NCI-H146 (cell line): ENCODE data around the gene SLC35G6.

ENCODE experiments used
- DNase-seq: peaks from one replicate; lab custom pipeline; 2025; lab: John Stamatoyannopoulos, UW

SLC35G6 gene

DNA sequence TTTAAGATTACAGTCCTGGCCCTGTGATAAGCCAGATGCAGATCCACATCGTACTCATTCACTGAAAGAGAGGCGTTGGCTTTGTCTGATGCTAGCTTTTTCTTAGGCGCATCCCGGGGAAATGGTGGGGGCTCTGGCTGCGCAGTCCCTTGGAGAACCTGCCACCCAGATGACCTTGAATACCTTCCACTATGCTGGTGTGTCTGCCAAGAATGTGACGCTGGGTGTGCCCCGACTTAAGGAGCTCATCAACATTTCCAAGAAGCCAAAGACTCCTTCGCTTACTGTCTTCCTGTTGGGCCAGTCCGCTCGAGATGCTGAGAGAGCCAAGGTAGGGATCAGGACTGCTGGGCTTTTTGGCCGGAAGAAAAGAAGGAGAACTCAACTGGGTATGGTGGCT, 26.9 kb downstream of the SLC35G6 start:
- no peak for DNase-seq

DNA sequence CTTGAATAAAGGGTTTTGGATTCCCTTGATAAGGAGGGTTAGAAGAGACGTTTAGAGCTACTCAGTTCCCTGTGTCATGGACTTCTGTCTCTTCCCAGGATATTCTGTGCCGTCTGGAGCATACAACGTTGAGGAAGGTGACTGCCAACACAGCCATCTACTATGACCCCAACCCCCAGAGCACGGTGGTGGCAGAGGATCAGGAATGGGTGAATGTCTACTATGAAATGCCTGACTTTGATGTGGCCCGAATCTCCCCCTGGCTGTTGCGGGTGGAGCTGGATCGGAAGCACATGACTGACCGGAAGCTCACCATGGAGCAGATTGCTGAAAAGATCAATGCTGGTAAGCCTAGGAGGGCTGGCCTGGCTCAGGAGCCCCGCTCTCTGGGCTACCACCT, 27.6 kb downstream of the SLC35G6 start:
- no peak for DNase-seq

DNA sequence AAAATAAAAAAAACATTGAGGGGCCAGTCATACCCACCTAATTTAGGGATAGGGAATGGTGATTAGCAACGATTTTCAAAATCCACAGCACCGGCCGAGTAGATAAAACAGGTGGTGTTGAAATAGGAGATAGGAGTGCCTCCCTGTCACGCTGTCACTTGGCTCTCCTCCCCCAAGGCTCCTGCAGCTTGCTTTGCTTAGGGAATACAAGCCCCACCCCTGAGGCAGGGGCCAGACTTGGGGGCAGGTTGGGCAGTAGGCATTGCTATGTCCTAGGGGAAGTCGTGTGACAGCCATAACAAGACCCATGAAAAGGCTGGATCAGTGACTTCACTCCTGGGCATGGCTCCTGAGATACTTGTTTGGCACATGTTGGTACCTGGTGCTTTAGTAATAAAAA, 28.7 kb downstream of the SLC35G6 start:
- no peak for DNase-seq

DNA sequence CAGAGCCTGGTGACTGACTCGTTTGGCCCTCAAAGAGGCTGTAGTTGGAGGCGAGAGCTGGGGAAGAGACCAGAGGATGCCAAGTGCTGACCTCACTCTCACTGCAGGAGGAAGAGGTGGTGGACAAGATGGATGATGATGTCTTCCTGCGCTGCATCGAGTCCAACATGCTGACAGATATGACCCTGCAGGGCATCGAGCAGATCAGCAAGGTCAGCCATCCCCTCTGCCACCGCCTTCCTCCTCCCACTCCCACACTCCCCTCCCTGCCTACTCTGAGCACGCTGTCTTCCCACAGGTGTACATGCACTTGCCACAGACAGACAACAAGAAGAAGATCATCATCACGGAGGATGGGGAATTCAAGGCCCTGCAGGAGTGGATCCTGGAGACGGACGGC, 29.9 kb downstream of the SLC35G6 start:
- DNase-seq, result no peak

DNA sequence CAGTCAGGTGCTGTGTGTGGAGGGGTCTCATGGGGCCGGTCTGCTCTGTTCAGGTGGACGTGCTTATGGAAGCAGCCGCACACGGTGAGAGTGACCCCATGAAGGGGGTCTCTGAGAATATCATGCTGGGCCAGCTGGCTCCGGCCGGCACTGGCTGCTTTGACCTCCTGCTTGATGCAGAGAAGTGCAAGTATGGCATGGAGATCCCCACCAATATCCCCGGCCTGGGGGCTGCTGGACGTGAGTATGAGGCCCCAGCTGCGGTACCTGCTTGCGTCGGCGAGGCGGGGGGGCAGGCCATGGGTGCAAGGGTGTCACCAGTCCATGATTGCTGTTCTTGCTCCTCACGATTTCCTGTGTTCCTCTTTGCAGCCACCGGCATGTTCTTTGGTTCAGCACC, 30.9 kb downstream of the SLC35G6 start:
- DNase-seq, result no peak

DNA sequence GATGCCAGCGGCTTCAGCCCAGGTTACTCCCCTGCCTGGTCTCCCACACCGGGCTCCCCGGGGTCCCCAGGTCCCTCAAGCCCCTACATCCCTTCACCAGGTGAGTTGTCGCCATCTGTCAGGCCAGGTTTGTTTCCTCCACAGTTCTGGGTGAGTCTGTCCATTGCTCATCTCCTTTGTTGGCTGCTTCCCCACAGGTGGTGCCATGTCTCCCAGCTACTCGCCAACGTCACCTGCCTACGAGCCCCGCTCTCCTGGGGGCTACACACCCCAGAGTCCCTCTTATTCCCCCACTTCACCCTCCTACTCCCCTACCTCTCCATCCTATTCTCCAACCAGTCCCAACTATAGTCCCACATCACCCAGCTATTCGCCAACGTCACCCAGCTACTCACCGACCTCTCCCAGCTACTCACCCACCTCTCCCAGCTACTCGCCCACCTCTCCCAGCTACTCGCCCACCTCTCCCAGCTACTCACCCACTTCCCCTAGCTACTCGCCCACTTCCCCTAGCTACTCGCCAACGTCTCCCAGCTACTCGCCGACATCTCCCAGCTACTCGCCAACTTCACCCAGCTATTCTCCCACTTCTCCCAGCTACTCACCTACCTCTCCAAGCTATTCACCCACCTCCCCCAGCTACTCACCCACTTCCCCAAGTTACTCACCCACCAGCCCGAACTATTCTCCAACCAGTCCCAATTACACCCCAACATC, 31.7 kb downstream of the SLC35G6 start:
- DNase-seq, result no peak

DNA sequence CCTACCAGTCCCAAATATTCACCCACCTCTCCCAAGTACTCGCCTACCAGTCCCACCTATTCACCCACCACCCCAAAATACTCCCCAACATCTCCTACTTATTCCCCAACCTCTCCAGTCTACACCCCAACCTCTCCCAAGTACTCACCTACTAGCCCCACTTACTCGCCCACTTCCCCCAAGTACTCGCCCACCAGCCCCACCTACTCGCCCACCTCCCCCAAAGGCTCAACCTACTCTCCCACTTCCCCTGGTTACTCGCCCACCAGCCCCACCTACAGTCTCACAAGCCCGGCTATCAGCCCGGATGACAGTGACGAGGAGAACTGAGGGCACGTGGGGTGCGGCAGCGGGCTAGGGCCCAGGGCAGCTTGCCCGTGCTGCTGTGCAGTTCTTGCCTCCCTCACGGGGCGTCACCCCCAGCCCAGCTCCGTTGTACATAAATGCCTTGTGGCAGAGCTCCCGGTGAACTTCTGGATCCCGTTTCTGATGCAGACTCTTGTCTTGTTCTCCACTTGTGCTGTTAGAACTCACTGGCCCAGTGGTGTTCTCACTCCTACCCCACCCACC, 32.7 kb downstream of the SLC35G6 start:
- no peak for DNase-seq

DNA sequence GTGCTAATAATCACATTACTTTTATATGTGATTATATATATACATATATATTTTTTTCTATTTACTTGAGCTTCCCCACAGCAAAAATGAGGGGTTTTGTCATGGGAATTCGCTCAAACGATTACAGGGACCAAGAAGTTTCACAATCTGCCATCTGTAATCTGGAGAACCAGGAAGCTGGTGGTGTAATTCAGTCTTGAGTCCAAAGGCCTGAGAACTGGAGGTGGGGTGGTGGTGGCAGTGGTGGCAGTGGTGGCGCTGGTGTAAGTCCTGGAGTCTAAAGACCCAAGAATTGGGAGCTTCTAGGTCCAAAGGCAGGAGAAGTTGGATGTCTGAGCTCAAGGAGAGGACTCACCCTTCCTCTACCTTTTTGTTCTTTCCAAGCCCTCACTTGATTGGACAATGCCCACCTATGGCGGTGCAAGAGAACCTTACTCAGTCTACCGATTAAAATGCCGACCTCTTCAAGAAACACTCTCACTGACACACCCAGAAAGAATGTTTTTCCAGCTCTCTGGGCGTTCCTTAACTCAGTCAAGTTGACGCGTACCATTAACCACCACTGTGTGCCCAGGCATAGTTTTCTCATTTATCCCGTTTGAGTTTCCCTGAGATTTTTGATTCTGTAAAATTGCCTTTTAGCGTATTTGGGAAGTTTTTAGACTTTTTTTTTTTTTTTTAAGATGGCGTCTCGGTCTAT, 34.8 kb downstream of the SLC35G6 start:
- DNase-seq, result no peak

DNA sequence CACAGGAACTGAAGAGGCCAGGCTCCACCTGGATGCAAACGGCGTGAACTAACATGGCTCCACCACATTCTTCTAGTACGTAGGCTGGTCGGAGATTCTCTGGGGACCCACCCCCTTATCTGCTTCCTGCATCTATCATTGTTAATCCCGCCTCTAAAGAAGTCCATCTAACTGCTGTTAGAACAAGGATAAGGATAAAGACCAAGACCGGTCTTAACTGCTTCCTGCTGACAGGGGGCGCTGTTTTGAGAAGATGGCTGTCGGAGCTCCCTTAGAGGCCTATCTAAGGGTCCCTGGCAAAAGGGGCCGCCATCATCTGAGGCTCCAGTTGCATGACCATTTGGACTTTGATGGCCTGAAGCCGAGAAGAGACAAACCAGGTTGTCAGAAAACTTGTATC, 41.8 kb downstream of the SLC35G6 start:
- DNase-seq, result peak; percentile 42

DNA sequence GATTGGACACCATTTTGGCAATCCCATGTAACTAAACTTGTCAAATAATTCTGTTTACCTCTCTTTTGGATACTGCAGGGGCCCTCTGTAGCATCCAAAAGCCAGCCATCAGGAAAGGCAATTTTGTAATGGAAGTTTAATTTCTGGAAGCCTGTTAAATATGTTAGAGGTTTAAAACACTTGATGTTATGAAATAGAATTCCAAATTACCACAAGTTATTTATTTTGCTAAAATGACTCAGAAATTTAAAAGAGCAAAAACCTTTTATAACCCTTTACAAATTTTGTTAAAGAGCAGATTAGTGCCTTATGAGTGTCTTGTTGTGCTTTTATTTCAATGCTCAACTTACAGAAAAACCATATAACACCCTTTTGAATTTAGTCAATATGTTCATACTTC, 47.6 kb downstream of the SLC35G6 start:
- DNase-seq, result no peak

DNA sequence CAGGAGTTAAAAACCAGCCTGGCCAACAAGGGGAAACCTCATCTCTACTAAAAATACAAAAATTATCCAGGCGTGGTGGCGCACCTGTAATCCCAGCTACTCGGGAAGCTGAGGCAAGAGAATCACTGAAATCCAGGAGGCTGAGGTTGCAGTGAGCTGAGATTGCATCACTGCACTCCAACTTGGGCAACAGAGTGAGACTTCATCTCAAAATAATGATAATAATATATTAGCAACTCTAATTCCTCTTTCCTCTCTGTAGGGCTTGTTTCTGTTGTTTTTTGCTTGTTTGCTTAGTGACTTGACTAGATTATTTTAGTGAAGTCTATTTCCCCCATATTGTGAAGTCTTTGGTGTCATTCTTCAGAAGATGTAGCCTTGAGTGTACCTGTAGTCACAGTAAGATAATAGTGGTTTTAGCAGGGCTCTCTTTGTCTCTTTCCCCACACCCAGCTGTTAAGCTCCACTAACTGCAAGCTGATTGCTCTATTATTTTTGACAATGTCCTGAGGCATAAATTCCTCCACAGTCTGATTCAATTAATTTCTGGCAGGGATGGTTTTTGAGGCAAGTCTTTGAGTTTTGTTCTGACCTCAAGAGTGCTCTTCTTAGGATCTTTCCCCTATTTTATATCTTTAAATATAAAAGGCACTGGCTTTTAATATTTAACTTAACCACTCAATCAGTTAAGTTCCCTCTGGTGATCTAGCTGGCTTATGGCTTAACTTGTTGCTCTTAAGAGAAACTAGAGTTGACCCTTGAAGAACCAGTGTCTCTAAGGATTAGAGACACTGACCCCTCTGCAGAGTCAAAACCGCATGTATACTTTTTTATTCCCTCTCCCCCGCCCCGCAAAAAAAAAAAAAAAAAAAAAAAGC, 49.0 kb downstream of the SLC35G6 start:
- no peak for DNase-seq
